Esophagus squamous epithelium (tissue), 5 donors: ENCODE results near the gene AQP1. TPM values are rescaled to one million over a fixed set of nuclear protein-coding genes. Genes with fewer than 3 reads are reported as not detected.

Source experiments
- DNase-seq: peaks from one replicate; lab custom pipeline; 2025; lab: John Stamatoyannopoulos, UW
- H3K27ac ChIP-seq, 4 donors: fragments of 200-600 bp; sonication (generic); one replicate each; pipeline ENCODE4 v1.5.1; 2016 to 2019; ENCODE audit warnings: mild to moderate bottlenecking in 1 of 4
- H3K27me3 ChIP-seq, 4 donors: fragments of 200-600 bp; sonication (generic); 1 replicate in 3 of 4; 2 replicates in 1 of 4; pipeline versions ENCODE4 v1.5.1 to v1.6.0; 2017 to 2021; ENCODE audit warnings: antibody characterized with exemption in 1 of 4
- H3K36me3 ChIP-seq, 3 donors: fragments of 200-600 bp; sonication (generic); one replicate each; pipeline ENCODE4 v1.5.1; 2016 to 2019
- H3K4me1 ChIP-seq, 3 donors: fragments of 200-600 bp; sonication (generic); one replicate each; pipeline ENCODE4 v1.5.1; 2017 to 2019
- H3K4me3 ChIP-seq, 4 donors: fragments of 200-600 bp; sonication (generic); 1 replicate in 3 of 4; 2 replicates in 1 of 4; pipeline ENCODE4 v1.5.1; 2016 to 2019; ENCODE audit warnings: mild to moderate bottlenecking in 2 of 4, moderate library complexity in 1 of 4
- H3K9me3 ChIP-seq, 3 donors: fragments of 200-600 bp; sonication (generic); one replicate each; pipeline ENCODE4 v1.5.1; 2016 to 2019
- POLR2A ChIP-seq, 4 donors: fragments of 450-650 bp; IDR thresholded peaks; one replicate each; pipeline ENCODE4 v1.6.1; 2017; ENCODE audit warnings: antibody characterized with exemption in 4 of 4, mild to moderate bottlenecking in 4 of 4, moderate library complexity in 3 of 4
- WGBS, 2 donors: methylation state at CpG; one replicate each; pipeline ENCODE4 v1.1.5; 2018; 5-methylcytosine and 5-hydroxymethylcytosine counted together
- intact Hi-C: fragments of 100-400 bp; cut with DNase I; formaldehyde crosslinking; loops from one replicate; pipeline ENCODE4 v1.15.0; 2022
- total RNA-seq, 4 donors: library from RNA; depleted of rRNA; stranded (reverse); fragments of >200 nt; gene quantifications; one replicate each; pipeline ENCODE4 v1.1.0, GENCODE V29; 2016
- TF ChIP-seq, protein P1 (sequence below), 6 experiments: fragments of 450-650 bp in 4 of 6; fragments of 200-600 bp in 2 of 6; sonication (generic) in 2 of 6; IDR thresholded peaks; one replicate each; pipeline ENCODE4 v1.5.1; 2016 to 2019; ENCODE audit warnings: antibody characterized with exemption in 6 of 6, mild to moderate bottlenecking in 4 of 6, moderate library complexity in 4 of 6
- donor health status: DM: yes; HTN: yes; CAD: no.

The AQP1 gene
- total RNA-seq, 4 donors from 2014 or later: 14.9 to 159 (median 44.7) TPM

DNA sequence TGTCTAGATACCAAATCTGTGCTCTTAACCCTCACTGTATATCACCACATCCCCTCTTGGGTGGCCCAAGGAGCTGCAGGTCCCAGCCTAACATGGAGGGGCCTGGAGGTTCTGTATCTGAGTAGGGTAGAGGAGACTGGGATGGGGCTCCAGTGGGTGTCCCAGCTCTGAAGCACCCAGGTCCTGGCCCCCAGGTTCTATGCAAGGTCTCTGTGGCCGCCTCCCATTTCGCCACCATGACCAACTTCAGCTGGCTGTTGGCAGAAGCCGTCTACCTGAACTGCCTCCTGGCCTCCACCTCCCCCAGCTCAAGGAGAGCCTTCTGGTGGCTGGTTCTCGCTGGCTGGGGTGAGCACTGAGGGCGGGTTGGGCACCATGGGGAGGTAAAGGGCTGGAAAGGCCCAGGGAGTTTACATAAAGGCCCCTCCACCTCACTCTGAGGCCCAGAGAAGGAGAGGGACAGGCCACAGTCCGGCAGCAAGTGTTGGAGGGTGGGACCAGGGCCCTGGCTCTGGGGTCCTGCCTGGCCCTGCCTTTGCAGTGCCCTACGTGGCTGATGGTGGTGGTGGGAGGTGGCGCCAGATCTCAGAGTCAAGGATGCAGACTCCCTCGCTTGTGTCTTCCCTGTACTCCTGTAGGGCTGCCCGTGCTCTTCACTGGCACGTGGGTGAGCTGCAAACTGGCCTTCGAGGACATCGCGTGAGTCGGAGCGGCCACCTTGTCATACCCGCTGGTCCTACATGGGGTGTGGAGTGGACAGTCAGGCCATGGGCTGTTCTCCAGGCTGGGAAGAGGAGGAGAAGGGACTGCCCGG is 62.3 kb downstream of the AQP1 start:
- peaks cover 0 to 25% (median 0%) of the 10 kb centered on the region in 4 donors for H3K27me3 ChIP-seq
- H3K4me1 ChIP-seq: peaks cover 0 to 7% (median 0%) of the 10 kb centered on the region in 3 donors
- H3K9me3 ChIP-seq: no peaks in the 10 kb centered on the region
- intact Hi-C loops: no loop called here
- no peak for TF ChIP-seq POLR2A (IDR thresholded peaks at IDR 0.05)
- H3K36me3 ChIP-seq: no peaks in the 10 kb centered on the region
- no peak overlapping the region for H3K4me3 ChIP-seq
- no peak overlapping the region for H3K27ac ChIP-seq
- WGBS, 2 donors: 100% methylated on average over 1 to 4 of the region's 18 CpGs
- no peak for DNase-seq

- 12 to 25% methylated on average over 5 to 6 of the region's 7 CpGs for WGBS, 2 donors
- intact Hi-C loops: loop anchor here (5.0 kb wide), 1 partner anchor 177 kb away; no protein-coding TSS in a partner anchor
Measured at GRCh38 chr7:30974605-30975255, 63.1 kb downstream of the AQP1 start.

More at GRCh38 chr7:30974605-30975255, 63.1 kb downstream of the AQP1 start:
- H3K9me3 ChIP-seq: no peaks in the 10 kb centered on the region
- no peak for DNase-seq
- no peak for TF ChIP-seq POLR2A (IDR thresholded peaks at IDR 0.05)
- TF ChIP-seq, protein P1, sequence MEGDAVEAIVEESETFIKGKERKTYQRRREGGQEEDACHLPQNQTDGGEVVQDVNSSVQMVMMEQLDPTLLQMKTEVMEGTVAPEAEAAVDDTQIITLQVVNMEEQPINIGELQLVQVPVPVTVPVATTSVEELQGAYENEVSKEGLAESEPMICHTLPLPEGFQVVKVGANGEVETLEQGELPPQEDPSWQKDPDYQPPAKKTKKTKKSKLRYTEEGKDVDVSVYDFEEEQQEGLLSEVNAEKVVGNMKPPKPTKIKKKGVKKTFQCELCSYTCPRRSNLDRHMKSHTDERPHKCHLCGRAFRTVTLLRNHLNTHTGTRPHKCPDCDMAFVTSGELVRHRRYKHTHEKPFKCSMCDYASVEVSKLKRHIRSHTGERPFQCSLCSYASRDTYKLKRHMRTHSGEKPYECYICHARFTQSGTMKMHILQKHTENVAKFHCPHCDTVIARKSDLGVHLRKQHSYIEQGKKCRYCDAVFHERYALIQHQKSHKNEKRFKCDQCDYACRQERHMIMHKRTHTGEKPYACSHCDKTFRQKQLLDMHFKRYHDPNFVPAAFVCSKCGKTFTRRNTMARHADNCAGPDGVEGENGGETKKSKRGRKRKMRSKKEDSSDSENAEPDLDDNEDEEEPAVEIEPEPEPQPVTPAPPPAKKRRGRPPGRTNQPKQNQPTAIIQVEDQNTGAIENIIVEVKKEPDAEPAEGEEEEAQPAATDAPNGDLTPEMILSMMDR (IDR thresholded peaks at IDR 0.05): peak; percentile 14 to 70 (median 52)
- no peak overlapping the region for H3K27ac ChIP-seq
- peaks cover 0 to 7% (median 0%) of the 10 kb centered on the region in 3 donors for H3K4me1 ChIP-seq
- H3K27me3 ChIP-seq: peaks cover 0 to 29% (median 0%) of the 10 kb centered on the region in 4 donors
- H3K4me3 ChIP-seq: no peak overlapping the region
- no peaks in the 10 kb centered on the region for H3K36me3 ChIP-seq

Other genes starting within 250 kb of the AQP1 start
- gene CRHR2, start 229.4 kb upstream of the AQP1 start, total RNA-seq: under 1 TPM in 2 of 4 donors, not detected in 2; under 0.01 to 0.09 TPM
- 10 to 100 TPM in 2 of 4 donors, 1 to 10 TPM in 1, under 1 TPM in 1; 0.76 to 40.2 (median 7.8) TPM for gene INMT, start 159.7 kb upstream of the AQP1 start, total RNA-seq
- 1 to 10 TPM; 2.5 to 6.3 (median 3.3) TPM for gene MINDY4, start 140.4 kb upstream of the AQP1 start, total RNA-seq
- gene GHRHR, start 52.1 kb downstream of the AQP1 start, total RNA-seq: not detected
- 10 to 100 TPM in 1 of 4 donors, under 1 TPM in 3; 0.15 to 10.5 (median 0.20) TPM for gene ADCYAP1R1, start 140.5 kb downstream of the AQP1 start, total RNA-seq